Suprapubic skin (tissue), 4 donors: Measurements from ENCODE around the gene TUBGCP6. TPM values are rescaled to one million over a fixed set of nuclear protein-coding genes. Genes with fewer than 3 reads are reported as not detected.
"Not testable (repeated sequence)": the region's sequence is repeated elsewhere in the genome, so short reads cannot be mapped to it uniquely, and the experiment has no call there.

Experiments used
- DNase-seq, 2 donors: peaks; one replicate each; pipeline ENCODE4 v3.0.0-alpha.2; 2019; ENCODE audit warnings: low spot score in 2 of 2
- H3K27ac ChIP-seq: fragments of 200-600 bp; sonication (generic); one replicate; pipeline ENCODE4 v1.5.1; 2019
- H3K27me3 ChIP-seq: fragments of 200-600 bp; sonication (generic); one replicate; pipeline ENCODE4 v1.5.1; 2019
- H3K36me3 ChIP-seq: fragments of 200-600 bp; sonication (generic); one replicate; pipeline ENCODE4 v1.5.1; 2019
- H3K4me1 ChIP-seq: fragments of 200-600 bp; sonication (generic); one replicate; pipeline ENCODE4 v1.5.1; 2019
- H3K4me3 ChIP-seq: fragments of 200-600 bp; sonication (generic); one replicate; pipeline ENCODE4 v1.5.1; 2019; ENCODE audit warnings: mild to moderate bottlenecking
- H3K9me3 ChIP-seq: fragments of 200-600 bp; sonication (generic); one replicate; pipeline ENCODE4 v1.5.1; 2019
- CTCF ChIP-seq, 2 donors: fragments of 200-600 bp in 1 of 2; fragments of 450-650 bp in 1 of 2; sonication (generic) in 1 of 2; IDR thresholded peaks; one replicate each; pipeline ENCODE4 v1.5.1; 2016 to 2019; ENCODE audit warnings: antibody characterized with exemption in 2 of 2, mild to moderate bottlenecking in 1 of 2, moderate library complexity in 1 of 2
- EP300 ChIP-seq: sonication (generic); formaldehyde crosslinking; IDR thresholded peaks from one replicate; pipeline ENCODE4 v1.6.1; 2017; ENCODE audit warnings: antibody characterized with exemption
- POLR2A ChIP-seq, 2 donors: fragments of 450-650 bp; IDR thresholded peaks; one replicate each; pipeline ENCODE4 v1.6.1; 2017; ENCODE audit warnings: antibody characterized with exemption in 2 of 2, mild to moderate bottlenecking in 2 of 2, moderate library complexity in 2 of 2
- POLR2AphosphoS5 ChIP-seq, 3 donors: sonication (generic); formaldehyde crosslinking; IDR thresholded peaks; one replicate each; pipeline ENCODE4 v1.6.1; 2017; ENCODE audit warnings: antibody characterized with exemption in 3 of 3
- WGBS: methylation state at CpG from one replicate; pipeline ENCODE4 v1.1.5; 2018; 5-methylcytosine and 5-hydroxymethylcytosine counted together
- total RNA-seq, 4 donors: library from RNA; depleted of rRNA; stranded (reverse); fragments of >200 nt; gene quantifications; one replicate each; pipeline ENCODE4 v1.1.0, GENCODE V29; 2016

TUBGCP6 gene
- total RNA-seq, 4 donors from 2014 or later: 43.0 to 113 (median 69.7) TPM

GRCh38 chr22:50205781-50206569 is 38.8 kb downstream of the TUBGCP6 start:
- Histone ChIP-seq H3K27me3 (no peaks in the 10 kb centered on the region), H3K36me3 (peaks cover 42% of the 10 kb centered on the region), H3K4me3 (no peak overlapping the region), H3K4me1 (peaks cover 32% of the 10 kb centered on the region), H3K27ac (no peak overlapping the region), H3K9me3 (no peaks in the 10 kb centered on the region)
- no peak for DNase-seq
- no peak for TF ChIP-seq POLR2AphosphoS5 (IDR thresholded peaks at IDR 0.05)
- no peak for TF ChIP-seq EP300
- TF ChIP-seq CTCF (IDR thresholded peaks at IDR 0.05): no peak
- TF ChIP-seq POLR2A (IDR thresholded peaks at IDR 0.05): no peak
- 92% methylated on average over 38 of the region's 45 CpGs for WGBS

DNA sequence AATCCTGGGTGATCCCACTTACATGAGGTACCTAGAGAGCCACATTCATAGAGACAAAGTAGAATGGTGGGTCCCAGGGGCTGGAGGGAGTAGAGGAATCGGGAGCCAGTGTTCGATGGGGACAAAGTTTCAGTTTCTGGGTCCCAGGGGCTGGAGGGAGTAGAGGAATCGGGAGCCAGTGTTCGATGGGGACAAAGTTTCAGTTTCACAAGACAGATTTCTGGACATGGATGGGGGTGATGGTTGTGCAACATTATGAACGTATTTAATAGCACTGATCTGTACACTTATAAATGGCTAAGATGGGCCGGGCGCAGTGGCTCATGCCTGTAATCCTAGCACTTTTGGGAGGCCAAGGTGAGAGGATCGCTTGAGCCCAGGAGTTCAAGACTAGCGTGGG is 39.8 kb downstream of the TUBGCP6 start:
- not testable (repeated sequence) for H3K27ac ChIP-seq, H3K27me3 ChIP-seq, DNase-seq, H3K4me3 ChIP-seq, H3K9me3 ChIP-seq
- WGBS: 90% methylated on average over 9 of the region's 9 CpGs
- Histone ChIP-seq H3K4me1 (peaks cover 37% of the 10 kb centered on the region), H3K36me3 (peaks cover 32% of the 10 kb centered on the region)

DNA sequence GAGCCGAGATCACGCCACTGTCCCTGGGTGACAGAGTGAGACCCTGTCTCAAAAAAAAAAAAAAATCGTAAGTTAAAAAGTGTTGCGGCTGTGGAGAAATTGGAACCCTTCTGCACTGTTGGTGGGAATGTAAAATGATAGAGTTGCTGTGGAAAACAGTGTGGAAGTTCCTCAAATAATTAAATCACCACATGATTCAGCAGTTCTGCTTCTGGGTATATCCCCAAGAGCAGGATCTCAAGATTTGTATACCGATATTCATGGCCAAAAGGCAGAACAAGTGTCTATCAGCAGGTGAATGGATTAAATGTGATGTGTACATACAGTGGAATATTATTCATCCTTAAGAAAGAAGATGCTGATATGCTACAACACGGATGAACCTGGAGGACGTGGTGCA is 40.3 kb downstream of the TUBGCP6 start:
- H3K4me3 ChIP-seq: no peak overlapping the region
- no peaks in the 10 kb centered on the region for H3K27me3 ChIP-seq
- H3K36me3 ChIP-seq: peaks cover 32% of the 10 kb centered on the region
- no peaks in the 10 kb centered on the region for H3K9me3 ChIP-seq
- no peak for DNase-seq
- 95% methylated on average over 7 of the region's 7 CpGs for WGBS
- TF ChIP-seq POLR2A (IDR thresholded peaks at IDR 0.05) (no peak), EP300 (no peak)
- H3K27ac ChIP-seq: no peak overlapping the region
- peaks cover 40% of the 10 kb centered on the region for H3K4me1 ChIP-seq

DNA sequence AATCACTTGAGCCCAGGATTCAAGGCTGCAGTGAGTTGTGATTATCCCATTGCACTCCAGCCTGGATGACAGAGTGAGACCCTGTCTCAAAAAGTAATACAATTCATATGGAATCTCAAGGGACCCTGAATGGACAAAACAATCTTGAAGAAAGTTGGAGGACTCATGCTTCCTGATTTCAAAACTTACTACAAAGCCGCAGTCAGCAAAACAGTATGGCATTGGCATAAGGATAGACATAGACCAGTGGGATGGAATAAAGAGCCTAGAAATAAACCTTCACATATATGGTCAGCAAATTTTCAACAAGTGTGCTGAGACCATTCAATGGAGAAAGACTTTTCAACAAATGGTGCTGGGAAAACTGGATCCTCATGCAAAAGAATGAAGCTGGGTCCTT is 41.5 kb downstream of the TUBGCP6 start:
- Histone ChIP-seq H3K27me3 (no peaks in the 10 kb centered on the region), H3K9me3 (no peaks in the 10 kb centered on the region), H3K4me1 (peaks cover 39% of the 10 kb centered on the region), H3K4me3 (no peak overlapping the region), H3K27ac (no peak overlapping the region), H3K36me3 (peaks cover 29% of the 10 kb centered on the region)
- 100% methylated on average over 1 of the region's 1 CpG for WGBS
- DNase-seq: no peak
- TF ChIP-seq POLR2AphosphoS5 (IDR thresholded peaks at IDR 0.05) (no peak), POLR2A (IDR thresholded peaks at IDR 0.05) (no peak), EP300 (no peak), CTCF (IDR thresholded peaks at IDR 0.05) (no peak)

GRCh38 chr22:50202130-50202666 is 42.6 kb downstream of the TUBGCP6 start:
- WGBS: 71% methylated on average over 13 of the region's 13 CpGs
- peaks cover 32% of the 10 kb centered on the region for H3K36me3 ChIP-seq
- H3K27ac ChIP-seq: no peak overlapping the region
- H3K27me3 ChIP-seq: no peaks in the 10 kb centered on the region
- H3K4me3 ChIP-seq: peak overlapping the region; percentile 86
- no peaks in the 10 kb centered on the region for H3K9me3 ChIP-seq
- no peak for TF ChIP-seq CTCF (IDR thresholded peaks at IDR 0.05)
- TF ChIP-seq POLR2A (IDR thresholded peaks at IDR 0.05): no peak
- no peak for TF ChIP-seq EP300
- TF ChIP-seq POLR2AphosphoS5 (IDR thresholded peaks at IDR 0.05): no peak
- no peak for DNase-seq
- H3K4me1 ChIP-seq: peaks cover 39% of the 10 kb centered on the region

- TF ChIP-seq POLR2AphosphoS5 (IDR thresholded peaks at IDR 0.05) (no peak), POLR2A (IDR thresholded peaks at IDR 0.05) (no peak), EP300 (no peak), CTCF (IDR thresholded peaks at IDR 0.05) (no peak)
- Histone ChIP-seq H3K4me1 (peaks cover 34% of the 10 kb centered on the region), H3K27ac (peak overlapping the region; percentile 83), H3K9me3 (no peaks in the 10 kb centered on the region), H3K4me3 (peak overlapping the region; percentile 86), H3K36me3 (peaks cover 28% of the 10 kb centered on the region), H3K27me3 (no peaks in the 10 kb centered on the region)
- WGBS: 26% methylated on average over 6 of the region's 115 CpGs
- no peak for DNase-seq
These were observed 43.4 kb downstream of the TUBGCP6 start for GRCh38 chr22:50201191-50202129.
